ENCODE results near the gene SHMT2.
A peak's percentile ranks its signal among the peaks of the same experiment; 100 is the strongest.

SHMT2 gene

DNA sequence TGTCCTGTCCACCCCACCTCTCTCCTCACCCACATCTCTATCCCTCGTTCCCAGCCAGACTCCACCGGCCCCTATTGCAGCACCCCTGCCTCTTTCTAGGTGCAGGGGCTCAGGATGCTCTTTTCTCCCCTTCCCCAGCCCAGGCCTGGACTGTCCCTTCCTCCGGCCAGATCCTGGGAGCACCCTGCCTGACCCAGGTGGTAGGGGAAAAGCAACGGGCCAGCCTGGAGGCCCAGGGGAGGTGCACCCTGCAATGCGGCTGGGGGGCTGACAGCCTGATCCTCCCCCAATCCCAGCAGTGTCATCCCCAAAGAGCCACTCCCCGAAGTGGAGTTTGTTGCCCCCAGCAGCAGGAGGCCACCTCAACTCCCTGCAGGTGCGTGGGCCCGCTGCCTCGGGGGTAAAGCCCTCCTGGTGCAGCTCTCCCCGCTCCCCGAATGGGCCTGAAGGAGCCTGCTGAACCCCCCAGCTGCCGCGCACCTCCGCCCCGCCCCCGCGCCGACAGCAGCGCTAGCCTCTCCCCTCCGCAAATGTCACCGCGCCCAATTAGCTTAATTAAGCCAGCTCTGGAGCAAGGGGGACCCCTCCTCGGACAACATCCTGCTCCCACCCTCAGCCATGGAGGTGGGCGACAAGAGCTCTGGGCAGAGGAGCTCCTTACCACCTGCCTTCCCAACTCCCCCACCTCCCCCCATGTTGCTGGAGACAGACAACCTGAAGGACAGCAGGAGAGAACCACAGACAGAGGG, 8.2 kb upstream of the SHMT2 start:
- TF ChIP-seq, protein P1, sequence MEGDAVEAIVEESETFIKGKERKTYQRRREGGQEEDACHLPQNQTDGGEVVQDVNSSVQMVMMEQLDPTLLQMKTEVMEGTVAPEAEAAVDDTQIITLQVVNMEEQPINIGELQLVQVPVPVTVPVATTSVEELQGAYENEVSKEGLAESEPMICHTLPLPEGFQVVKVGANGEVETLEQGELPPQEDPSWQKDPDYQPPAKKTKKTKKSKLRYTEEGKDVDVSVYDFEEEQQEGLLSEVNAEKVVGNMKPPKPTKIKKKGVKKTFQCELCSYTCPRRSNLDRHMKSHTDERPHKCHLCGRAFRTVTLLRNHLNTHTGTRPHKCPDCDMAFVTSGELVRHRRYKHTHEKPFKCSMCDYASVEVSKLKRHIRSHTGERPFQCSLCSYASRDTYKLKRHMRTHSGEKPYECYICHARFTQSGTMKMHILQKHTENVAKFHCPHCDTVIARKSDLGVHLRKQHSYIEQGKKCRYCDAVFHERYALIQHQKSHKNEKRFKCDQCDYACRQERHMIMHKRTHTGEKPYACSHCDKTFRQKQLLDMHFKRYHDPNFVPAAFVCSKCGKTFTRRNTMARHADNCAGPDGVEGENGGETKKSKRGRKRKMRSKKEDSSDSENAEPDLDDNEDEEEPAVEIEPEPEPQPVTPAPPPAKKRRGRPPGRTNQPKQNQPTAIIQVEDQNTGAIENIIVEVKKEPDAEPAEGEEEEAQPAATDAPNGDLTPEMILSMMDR (IDR thresholded peaks at IDR 0.05), result no peak

DNA sequence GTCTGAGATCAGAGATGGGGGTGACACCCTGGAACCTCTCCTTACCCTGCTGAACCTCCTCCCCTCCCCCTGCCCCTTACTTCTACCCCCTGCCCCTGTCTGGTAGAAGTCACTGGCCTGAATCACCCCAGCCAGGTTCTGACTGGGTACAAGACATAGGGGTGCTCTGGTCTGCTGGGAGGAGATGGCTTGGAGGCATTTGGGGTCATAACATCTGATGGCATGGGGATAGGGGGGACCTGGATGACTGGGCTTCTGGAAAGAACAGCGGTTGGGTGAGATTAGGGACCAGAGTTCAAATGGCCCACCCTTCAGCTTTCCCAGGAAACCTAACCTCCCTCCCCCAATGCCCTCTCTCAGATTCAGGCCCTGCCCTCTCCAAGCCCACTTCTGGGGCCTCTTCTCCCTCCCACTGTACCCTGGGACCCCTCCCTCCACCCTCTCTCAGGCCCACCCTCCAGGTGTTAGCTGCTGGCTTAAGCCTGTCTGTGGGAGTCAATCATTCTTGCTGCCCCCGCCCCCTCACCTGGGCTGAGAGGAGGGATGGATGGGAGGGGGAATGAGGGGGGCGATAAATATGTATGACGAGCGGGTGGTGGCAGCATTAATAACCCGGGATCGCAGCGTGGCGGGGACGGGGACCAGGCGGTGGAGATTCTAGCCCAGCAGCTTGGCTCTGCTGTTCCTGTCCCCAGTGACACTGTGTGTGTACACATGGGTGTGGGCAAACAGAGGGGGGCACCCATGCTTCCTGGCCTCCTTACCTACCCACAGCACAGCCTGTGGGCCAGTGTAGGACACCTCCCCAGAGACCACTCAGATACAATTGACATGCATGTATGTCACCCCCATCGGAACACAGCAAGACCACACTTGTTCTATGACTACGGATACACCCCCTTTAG, 7.0 kb upstream of the SHMT2 start:
- TF ChIP-seq, protein P1 (IDR thresholded peaks at IDR 0.05), result no peak

DNA sequence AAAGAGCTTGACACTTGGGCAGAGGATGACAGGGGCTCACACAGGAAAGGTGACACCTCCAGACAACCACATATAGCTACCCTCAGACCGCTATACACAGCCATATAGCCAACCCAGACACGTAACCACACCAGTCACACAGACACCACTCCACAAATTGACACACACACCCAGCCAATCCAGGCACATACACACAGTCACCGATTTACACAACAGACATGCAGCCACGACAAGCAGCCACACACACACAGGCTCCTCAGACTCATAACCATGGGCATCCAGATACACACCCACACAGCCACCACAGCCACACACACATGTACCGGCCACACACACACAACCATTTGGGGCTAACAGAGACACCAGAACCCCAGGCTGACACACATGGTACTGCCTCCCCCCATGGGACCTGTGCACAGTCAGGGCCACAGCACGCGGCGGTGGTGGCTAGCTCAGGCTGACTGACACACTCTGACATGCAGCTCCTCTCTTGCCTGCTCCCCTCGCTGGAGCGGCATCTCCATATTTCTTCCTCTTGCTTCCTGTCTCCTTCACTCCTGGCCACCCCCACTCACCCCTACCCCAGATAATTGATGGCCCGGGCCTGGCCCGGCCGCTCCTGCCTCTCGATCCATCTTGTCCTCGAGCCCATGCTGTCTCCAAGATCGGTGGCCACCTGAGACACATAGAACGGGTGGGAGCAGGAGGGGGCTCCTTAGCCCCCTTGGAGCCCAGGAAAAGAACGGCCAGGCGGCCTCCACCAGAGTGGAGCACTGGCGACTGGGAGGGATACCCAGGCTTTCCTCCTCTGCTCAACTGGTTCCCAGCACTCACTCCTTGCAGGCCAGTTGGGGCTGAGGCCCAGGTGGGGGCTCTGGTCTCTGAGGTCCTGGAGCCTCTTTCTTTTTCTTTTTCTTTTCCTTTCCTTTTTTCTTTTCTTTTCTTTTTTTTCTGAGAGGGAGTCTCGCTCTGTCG, 6.0 kb upstream of the SHMT2 start:
- TF ChIP-seq, protein P1 (IDR thresholded peaks at IDR 0.05), result no peak

DNA sequence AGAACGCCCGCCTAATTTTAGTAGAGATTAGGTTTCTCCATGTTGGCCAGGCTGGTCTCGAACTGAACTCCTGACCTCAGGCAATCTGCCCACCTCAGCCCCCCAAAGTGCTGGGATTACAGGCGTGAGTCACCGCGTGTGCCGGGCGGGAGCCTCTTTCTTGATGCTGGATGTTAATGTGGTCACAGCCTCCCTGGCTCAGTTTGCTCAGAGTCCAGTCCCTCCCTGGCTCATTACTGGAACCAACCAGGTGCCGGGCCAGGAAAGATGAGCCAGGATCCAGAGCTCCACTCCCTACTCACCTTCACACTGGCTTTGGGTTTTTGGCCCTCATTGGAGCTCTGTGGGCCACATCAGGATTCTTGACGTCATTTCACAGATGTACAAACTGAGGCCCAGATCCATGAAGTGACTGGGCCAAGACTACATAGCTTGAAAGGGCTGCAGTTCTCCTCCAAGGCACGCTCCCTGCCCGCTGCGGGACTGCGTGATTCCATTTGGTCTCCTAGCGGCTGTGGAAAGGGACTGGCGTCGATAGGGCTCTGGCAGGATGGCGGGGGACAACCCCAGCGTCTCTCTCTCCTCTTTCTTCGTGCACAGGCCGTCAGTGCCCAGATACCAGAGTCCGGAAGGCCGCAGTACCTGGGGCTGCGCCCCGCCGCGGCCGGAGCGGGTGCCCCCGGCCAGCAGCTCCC, 5.1 kb upstream of the SHMT2 start:
- TF ChIP-seq, protein P1 (IDR thresholded peaks at IDR 0.05), result no peak

DNA sequence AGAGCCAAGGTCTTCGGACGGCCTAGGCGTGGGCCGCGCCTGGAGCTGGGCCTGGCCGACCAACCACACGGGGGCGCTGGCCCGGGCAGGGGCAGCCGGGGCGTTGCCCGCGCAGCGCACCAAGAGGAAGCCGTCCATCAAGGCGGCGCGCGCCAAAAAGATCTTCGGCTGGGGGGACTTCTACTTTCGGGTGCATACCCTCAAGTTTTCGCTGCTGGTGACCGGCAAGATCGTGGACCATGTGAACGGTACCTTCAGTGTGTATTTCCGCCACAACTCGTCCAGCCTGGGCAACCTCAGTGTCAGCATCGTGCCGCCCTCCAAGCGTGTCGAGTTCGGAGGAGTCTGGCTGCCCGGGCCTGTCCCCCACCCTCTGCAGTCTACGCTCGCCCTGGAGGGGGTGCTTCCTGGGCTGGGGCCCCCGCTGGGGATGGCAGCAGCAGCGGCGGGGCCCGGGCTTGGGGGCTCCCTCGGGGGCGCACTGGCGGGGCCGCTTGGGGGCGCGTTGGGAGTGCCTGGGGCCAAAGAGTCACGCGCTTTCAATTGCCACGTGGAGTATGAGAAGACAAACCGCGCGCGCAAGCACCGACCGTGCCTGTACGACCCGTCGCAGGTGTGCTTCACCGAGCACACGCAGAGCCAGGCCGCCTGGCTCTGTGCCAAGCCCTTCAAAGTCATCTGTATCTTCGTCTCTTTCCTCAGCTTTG, 4.4 kb upstream of the SHMT2 start:
- TF ChIP-seq, protein P1 (IDR thresholded peaks at IDR 0.05), result peak; percentile 21; the same call in 1 of the 2 replicates

DNA sequence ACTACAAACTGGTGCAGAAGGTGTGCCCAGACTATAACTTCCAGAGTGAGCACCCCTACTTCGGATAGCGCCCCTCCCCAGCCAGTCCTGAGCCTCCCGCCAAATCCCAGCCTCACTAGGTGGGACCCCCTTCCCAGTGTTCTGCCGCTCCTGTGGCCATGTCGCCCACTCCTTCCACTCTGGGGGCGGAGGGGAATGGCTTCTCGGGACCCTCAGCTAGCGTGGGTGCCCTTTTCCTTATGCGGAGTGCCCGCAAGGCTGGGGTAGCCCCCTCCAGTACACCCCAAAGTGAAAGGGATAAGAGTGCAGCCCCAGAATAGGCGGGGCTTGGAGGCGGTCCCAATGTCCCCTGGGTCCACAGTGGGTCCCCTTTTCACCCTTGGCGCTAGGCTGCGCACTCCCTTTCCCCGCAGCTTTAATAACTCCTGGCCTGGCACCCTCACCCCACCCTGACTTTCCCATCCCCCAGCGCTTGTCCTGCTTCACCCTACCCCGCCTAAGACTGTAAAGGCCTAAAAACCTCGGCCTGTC, 3.8 kb upstream of the SHMT2 start:
- TF ChIP-seq, protein P1 (IDR thresholded peaks at IDR 0.05), result no peak
